Measurements from ENCODE around the gene RNLS. TPM values are rescaled to one million over a fixed set of nuclear protein-coding genes. Genes with fewer than 3 reads are reported as not detected.

Gene RNLS
- total RNA-seq, 1 donor from 2014 or later = 7.1 TPM

- no peak for TF ChIP-seq CTCF (conservative IDR thresholded peaks at IDR 0.05; ENCODE audit: low read depth, low read length)
- H3K4me3 ChIP-seq (ENCODE audit: low read depth, low read length) = no peak overlapping the region
- peak; percentile 32 for DNase-seq (ENCODE audit: low read depth)
Observed at GRCh38 chr10:88473989-88474883, 108.9 kb downstream of the RNLS start.

- H3K4me3 ChIP-seq (ENCODE audit: low read depth, low read length) = no peak overlapping the region
- TF ChIP-seq CTCF (conservative IDR thresholded peaks at IDR 0.05; ENCODE audit: low read depth, low read length) = peak; percentile 44
- DNase-seq (ENCODE audit: low read depth) = no peak
Observed at GRCh38 chr10:88472540-88472939, 110.6 kb downstream of the RNLS start.

DNA sequence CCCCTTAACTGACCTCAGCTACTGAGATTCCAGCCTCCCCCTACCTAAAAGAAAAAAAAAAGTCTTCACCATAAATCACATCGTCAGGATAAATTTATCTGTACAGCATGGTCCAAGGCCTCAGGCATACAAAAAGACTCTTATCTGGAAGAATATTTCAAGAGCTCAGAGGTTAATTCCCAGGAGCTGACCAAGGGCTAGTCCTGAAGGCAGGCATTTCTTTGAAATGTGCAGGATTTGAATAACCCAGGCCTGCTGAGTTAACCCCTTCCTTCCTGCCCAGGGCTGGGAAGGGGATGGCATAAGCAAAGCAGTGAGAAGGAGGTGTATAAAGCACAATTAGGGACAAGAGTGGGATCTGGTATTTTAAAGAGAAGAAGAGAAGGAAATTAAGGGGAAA lies 111.2 kb downstream of the RNLS start:
- no peak overlapping the region for H3K4me3 ChIP-seq (ENCODE audit: low read depth, low read length)
- no peak for TF ChIP-seq CTCF (conservative IDR thresholded peaks at IDR 0.05; ENCODE audit: low read depth, low read length)
- no peak for DNase-seq (ENCODE audit: low read depth)

DNA sequence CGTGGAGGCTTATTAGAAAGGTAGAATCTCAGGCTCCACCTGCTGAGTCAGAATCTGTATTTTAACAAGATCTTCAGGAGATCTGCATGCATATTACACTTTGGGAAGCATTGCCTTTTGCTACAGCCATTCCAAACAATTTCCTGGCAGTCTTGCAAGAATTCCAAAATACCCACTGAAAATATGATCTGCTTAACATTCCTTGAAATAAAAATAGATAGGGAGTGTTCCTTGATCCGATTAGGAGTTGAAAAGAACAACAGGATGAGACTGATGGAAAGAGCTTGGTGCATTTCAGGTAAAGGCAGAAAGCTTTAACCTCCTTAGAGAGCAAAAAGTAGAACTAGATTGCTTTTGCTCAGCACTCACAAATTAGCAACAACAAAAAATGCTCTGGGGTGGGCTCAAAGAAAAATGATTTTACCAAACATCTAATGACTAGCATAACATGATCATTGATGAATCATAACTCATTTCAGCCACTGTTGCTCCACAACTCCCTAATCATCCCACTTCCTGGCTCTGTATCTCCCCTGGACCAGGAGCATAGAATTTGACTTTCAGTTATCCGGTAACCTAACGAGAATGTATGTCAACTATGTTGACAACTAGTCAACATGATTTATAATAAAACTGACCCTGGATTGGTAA lies 115.2 kb downstream of the RNLS start:
- H3K4me3 ChIP-seq (ENCODE audit: low read depth, low read length) = no peak overlapping the region
- no peak for DNase-seq (ENCODE audit: low read depth)

GRCh38 chr10:88466786-88467185 lies 116.3 kb downstream of the RNLS start:
- no peak overlapping the region for H3K4me3 ChIP-seq (ENCODE audit: low read depth, low read length)
- TF ChIP-seq CTCF (conservative IDR thresholded peaks at IDR 0.05; ENCODE audit: low read depth, low read length) = no peak
- DNase-seq (ENCODE audit: low read depth) = no peak

More for the DNA sequence above, 115.2 kb downstream of the RNLS start:
- TF ChIP-seq CTCF (conservative IDR thresholded peaks at IDR 0.05; ENCODE audit: low read depth, low read length) = no peak

- TF ChIP-seq CTCF (conservative IDR thresholded peaks at IDR 0.05; ENCODE audit: low read depth, low read length) = no peak
- no peak overlapping the region for H3K4me3 ChIP-seq (ENCODE audit: low read depth, low read length)
- DNase-seq (ENCODE audit: low read depth) = no peak
Observed at GRCh38 chr10:88465765-88466164, 117.4 kb downstream of the RNLS start.

All from epithelial cell of proximal tubule (primary cell).